ENCODE data around the gene ST6GALNAC6.

GRCh38 chr9:127942216-127943010 lies 43.0 kb upstream of the ST6GALNAC6 start:
- TF ChIP-seq CTCF (IDR thresholded peaks at IDR 0.05) (peak; percentile 76 to 85 (median 84)), POLR2A (IDR thresholded peaks at IDR 0.05) (no peak)

All from Peyer's patch (tissue), 4 donors.